ENCODE data around the gene MANF. TPM values are rescaled to one million over a fixed set of nuclear protein-coding genes. Genes with fewer than 3 reads are reported as not detected.

The MANF gene
- total and polyA plus RNA-seq, 2 donors (not counting 1 experiment from before 2014, with no cell fraction given), result 19.8 to 29.7 TPM

DNA sequence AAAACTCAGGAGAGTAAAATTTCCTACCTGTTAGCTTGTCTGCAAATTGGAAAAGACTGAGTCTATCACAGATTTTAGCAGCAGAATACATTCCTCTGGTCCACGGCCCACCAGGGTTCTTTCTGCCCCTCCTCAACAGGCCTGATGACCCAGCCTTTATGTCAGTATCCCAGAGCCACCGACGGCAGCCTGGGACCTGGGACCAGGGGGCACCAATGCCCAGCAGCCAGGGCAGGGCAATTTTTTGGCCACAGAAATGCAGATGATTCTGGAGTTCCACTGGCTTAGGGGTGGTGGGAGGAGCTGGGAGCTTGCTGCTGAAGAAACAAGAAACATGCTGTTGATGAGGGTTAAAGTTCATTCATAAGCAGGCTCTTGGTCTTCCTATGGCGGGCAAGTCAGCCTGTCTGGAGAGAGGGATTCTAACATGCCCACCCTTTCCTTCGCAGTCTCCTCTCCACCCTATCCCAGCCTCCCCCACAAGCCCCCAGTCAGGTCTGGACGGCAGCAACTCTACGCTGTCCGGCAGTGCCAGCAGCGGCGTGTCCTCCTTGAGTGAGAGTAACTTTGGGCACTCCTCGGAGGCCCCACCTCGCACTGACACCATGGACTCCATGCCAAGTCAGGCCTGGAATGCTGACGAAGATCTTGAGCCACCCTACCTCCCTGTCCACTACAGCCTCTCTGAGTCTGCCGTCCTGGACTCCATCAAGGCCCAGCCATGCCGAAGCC is 4.3 kb upstream of the MANF start:
- Histone ChIP-seq H4K20me1 (ENCODE audit: control insufficient read depth, insufficient read depth, low read length, poor library complexity, severe bottlenecking) (no peaks in the 10 kb centered on the region), H3K4me2 (replicated peaks; ENCODE audit: low read depth, low read length, poor library complexity, severe bottlenecking) (no peak overlapping the region), H3K9ac (ENCODE audit: low read length) (no peak overlapping the region), H3K27me3 (replicated peaks in 1 of 4; ENCODE audit: control extremely low read depth in 1 of 4, control insufficient read depth in 3 of 4, insufficient read depth in 4 of 4, low read length in 3 of 4) (peaks cover 0 to 24% (median 4%) of the 10 kb centered on the region in 4 experiments), H3K4me1 (ENCODE audit: control insufficient read depth in 2 of 2, insufficient read depth in 2 of 2, low read length in 2 of 2) (peaks cover 12 to 15% of the 10 kb centered on the region in 2 donors), H2AFZ (ENCODE audit: insufficient read depth, low read depth, low read length, poor library complexity, severe bottlenecking) (no peak overlapping the region), H3K27ac (ENCODE audit: low read length in 2 of 2) (no peak overlapping the region), H3K9me3 (ENCODE audit: control extremely low read depth in 1 of 3, control insufficient read depth in 2 of 3, insufficient read depth in 1 of 3, low read length in 2 of 3) (no peaks in the 10 kb centered on the region), H3K36me3 (replicated peaks in 1 of 2; ENCODE audit: control extremely low read depth in 1 of 2, control insufficient read depth in 1 of 2, extremely low read depth in 1 of 2, insufficient read depth in 2 of 2, low read length in 1 of 2) (no peaks in the 10 kb centered on the region), H3K79me2 (ENCODE audit: control insufficient read depth, insufficient read depth, low read length) (peaks cover 30% of the 10 kb centered on the region), H3K4me3 (ENCODE audit: control extremely low read depth in 1 of 5, extremely low read depth in 1 of 5, insufficient read depth in 1 of 5, low read depth in 2 of 5, low read length in 4 of 5) (no peak overlapping the region)
- intact Hi-C loops (cut with micrococcal nuclease), result loop anchor here (10.0 kb wide), 1 partner anchor 1086 kb away; the partner anchor contains the start of genes HYAL3, IFRD2 and NAA80
- no peaks in the 10 kb centered on the region for H3K9me3 Mint-ChIP-seq (ENCODE audit: insufficient read depth)
- POLR2A ChIA-PET, result no interaction called here
- H3K27me3 Mint-ChIP-seq, result peaks cover 20% of the 10 kb centered on the region
- ATAC-seq (ENCODE audit: low read depth) (no peak), DNase-seq (no peak)
- H3K4me3 Mint-ChIP-seq, result no peak overlapping the region
- 99% methylated on average over 13 of the region's 15 CpGs for WGBS (ENCODE audit: insufficient coverage)
- CTCF ChIA-PET, result no interaction called here
- no peak overlapping the region for H3K27ac Mint-ChIP-seq
- peaks cover 18% of the 10 kb centered on the region for H3K4me1 Mint-ChIP-seq
- no peak for TF ChIP-seq EZH2 (IDR thresholded peaks at IDR 0.05; ENCODE audit: borderline replicate concordance, insufficient read depth, low read depth, low read length, poor library complexity, severe bottlenecking)
- TF ChIP-seq, protein P1, sequence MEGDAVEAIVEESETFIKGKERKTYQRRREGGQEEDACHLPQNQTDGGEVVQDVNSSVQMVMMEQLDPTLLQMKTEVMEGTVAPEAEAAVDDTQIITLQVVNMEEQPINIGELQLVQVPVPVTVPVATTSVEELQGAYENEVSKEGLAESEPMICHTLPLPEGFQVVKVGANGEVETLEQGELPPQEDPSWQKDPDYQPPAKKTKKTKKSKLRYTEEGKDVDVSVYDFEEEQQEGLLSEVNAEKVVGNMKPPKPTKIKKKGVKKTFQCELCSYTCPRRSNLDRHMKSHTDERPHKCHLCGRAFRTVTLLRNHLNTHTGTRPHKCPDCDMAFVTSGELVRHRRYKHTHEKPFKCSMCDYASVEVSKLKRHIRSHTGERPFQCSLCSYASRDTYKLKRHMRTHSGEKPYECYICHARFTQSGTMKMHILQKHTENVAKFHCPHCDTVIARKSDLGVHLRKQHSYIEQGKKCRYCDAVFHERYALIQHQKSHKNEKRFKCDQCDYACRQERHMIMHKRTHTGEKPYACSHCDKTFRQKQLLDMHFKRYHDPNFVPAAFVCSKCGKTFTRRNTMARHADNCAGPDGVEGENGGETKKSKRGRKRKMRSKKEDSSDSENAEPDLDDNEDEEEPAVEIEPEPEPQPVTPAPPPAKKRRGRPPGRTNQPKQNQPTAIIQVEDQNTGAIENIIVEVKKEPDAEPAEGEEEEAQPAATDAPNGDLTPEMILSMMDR (IDR thresholded peaks at IDR 0.05), result no peak

GRCh38 chr3:51381333-51381705 is 3.8 kb upstream of the MANF start:
- TF ChIP-seq, protein P1 (IDR thresholded peaks at IDR 0.05), result no peak
- no peak for TF ChIP-seq EZH2 (IDR thresholded peaks at IDR 0.05; ENCODE audit: borderline replicate concordance, insufficient read depth, low read depth, low read length, poor library complexity, severe bottlenecking)
- no peak overlapping the region for H3K27ac ChIP-seq (ENCODE audit: low read length in 2 of 2)
- WGBS (ENCODE audit: insufficient coverage), result 95% methylated on average over 18 of the region's 18 CpGs
- CTCF ChIA-PET, result no interaction called here
- POLR2A ChIA-PET, result no interaction called here
- peaks cover 3% of the 10 kb centered on the region for H4K20me1 ChIP-seq (ENCODE audit: control insufficient read depth, insufficient read depth, low read length, poor library complexity, severe bottlenecking)
- ATAC-seq (ENCODE audit: low read depth), result no peak
- H3K9me3 ChIP-seq (ENCODE audit: control extremely low read depth in 1 of 3, control insufficient read depth in 2 of 3, insufficient read depth in 1 of 3, low read length in 2 of 3), result no peaks in the 10 kb centered on the region
- no peak overlapping the region for H3K9ac ChIP-seq (ENCODE audit: low read length)
- H3K4me1 Mint-ChIP-seq, result peaks cover 23% of the 10 kb centered on the region
- no peak for DNase-seq
- H3K27me3 Mint-ChIP-seq, result peaks cover 17% of the 10 kb centered on the region
- no peak overlapping the region for H3K27ac Mint-ChIP-seq
- H3K9me3 Mint-ChIP-seq (ENCODE audit: insufficient read depth), result no peaks in the 10 kb centered on the region
- peaks cover 0 to 24% (median 4%) of the 10 kb centered on the region in 4 experiments for H3K27me3 ChIP-seq (replicated peaks in 1 of 4; ENCODE audit: control extremely low read depth in 1 of 4, control insufficient read depth in 3 of 4, insufficient read depth in 4 of 4, low read length in 3 of 4)
- H3K4me3 ChIP-seq (ENCODE audit: control extremely low read depth in 1 of 5, extremely low read depth in 1 of 5, insufficient read depth in 1 of 5, low read depth in 2 of 5, low read length in 4 of 5), result no peak overlapping the region
- intact Hi-C loops (cut with micrococcal nuclease), result loop anchor here (10.0 kb wide), 1 partner anchor 1087 kb away; the partner anchor contains the start of genes HYAL3, IFRD2 and NAA80
- H3K4me2 ChIP-seq (replicated peaks; ENCODE audit: low read depth, low read length, poor library complexity, severe bottlenecking), result no peak overlapping the region
- no peak overlapping the region for H3K4me3 Mint-ChIP-seq
- no peaks in the 10 kb centered on the region for H3K36me3 ChIP-seq (replicated peaks in 1 of 2; ENCODE audit: control extremely low read depth in 1 of 2, control insufficient read depth in 1 of 2, extremely low read depth in 1 of 2, insufficient read depth in 2 of 2, low read length in 1 of 2)
- H3K79me2 ChIP-seq (ENCODE audit: control insufficient read depth, insufficient read depth, low read length), result peaks cover 36% of the 10 kb centered on the region
- peaks cover 17 to 20% of the 10 kb centered on the region in 2 donors for H3K4me1 ChIP-seq (ENCODE audit: control insufficient read depth in 2 of 2, insufficient read depth in 2 of 2, low read length in 2 of 2)
- H2AFZ ChIP-seq (ENCODE audit: insufficient read depth, low read depth, low read length, poor library complexity, severe bottlenecking), result no peak overlapping the region
